SK-N-SH (cell line): ENCODE data around the gene ATP2B3. TPM values are rescaled to one million over a fixed set of nuclear protein-coding genes. Genes with fewer than 3 reads are reported as not detected.
A peak's percentile ranks its signal among the peaks of the same experiment; 100 is the strongest.

Experiments used
- CTCF ChIA-PET: fragments of 300-600, 350-600 bp; formaldehyde crosslinking; extraction: SDS; loops from one replicate; lab custom pipeline; 2021; lab: Yijun Ruan, JAX
- POLR2A ChIA-PET: fragments of 350-600 bp; sonication (Branson Sonifier 250); formaldehyde crosslinking; extraction: SDS; loops from one replicate; lab custom pipeline; 2020; ENCODE audit warnings: antibody characterized with exemption, inconsistent platforms; lab: Yijun Ruan, JAX
- DNase-seq: peaks from one replicate; pipeline ENCODE4 v3.0.0; 2012
- H2AFZ ChIP-seq: fragments of 200-600 bp; sonication (generic); 2 replicates; pipeline ENCODE4 v1.8.1; 2016; ENCODE audit warnings: antibody characterized with exemption, mild to moderate bottlenecking, low read depth
- H3F3A ChIP-seq: fragments of 200-600 bp; sonication (generic); replicated peaks from 2 replicates; pipeline ENCODE3; 2016; ENCODE audit warnings: antibody characterized with exemption, mild to moderate bottlenecking; ENCODE audit not compliant: insufficient read depth
- H3K27ac ChIP-seq, 2 experiments: fragments of 200-500 bp in 1 of 2; fragments of 200-600 bp in 1 of 2; sonication (Bioruptor generic) in 1 of 2; sonication (generic), shearing (Covaris generic) in 1 of 2; 2 replicates each; pipeline versions ENCODE4 v1.5.1 to v1.6.1; 2014 to 2016; ENCODE audit warnings: low read depth in 2 of 2, inconsistent platforms in 1 of 2, low read length in 1 of 2, mild to moderate bottlenecking in 1 of 2, mixed read lengths in 1 of 2
- H3K27me3 ChIP-seq: fragments of 200-600 bp; sonication (generic), shearing (Covaris generic); 2 replicates; pipeline ENCODE4 v1.6.1; 2016; ENCODE audit warnings: mixed run types; ENCODE audit not compliant: insufficient read depth
- H3K36me3 ChIP-seq, 2 experiments: fragments of 200-500 bp in 1 of 2; fragments of 200-600 bp in 1 of 2; sonication (Bioruptor generic) in 1 of 2; sonication (generic) in 1 of 2; replicated peaks in 1 of 2; 2 replicates each; pipeline versions ENCODE3 to v1.5.1; 2014 to 2016; ENCODE audit warnings: low read length in 1 of 2, mild to moderate bottlenecking in 1 of 2; ENCODE audit not compliant: insufficient read depth in 2 of 2, control insufficient read depth in 1 of 2
- H3K4me1 ChIP-seq, 2 experiments: fragments of 200-500 bp in 1 of 2; fragments of 200-600 bp in 1 of 2; sonication (Bioruptor generic) in 1 of 2; sonication (generic), shearing (Covaris generic) in 1 of 2; 2 replicates each; pipeline versions ENCODE4 v1.5.1 to v1.6.1; 2014 to 2016; ENCODE audit warnings: low read depth in 1 of 2, low read length in 1 of 2, mixed run types in 1 of 2; ENCODE audit not compliant: insufficient read depth in 2 of 2, control insufficient read depth in 1 of 2
- H3K4me2 ChIP-seq: fragments of 200-600 bp; sonication (generic), shearing (Covaris generic); 2 replicates; pipeline ENCODE4 v1.6.1; 2017; ENCODE audit warnings: mixed run types
- H3K4me3 ChIP-seq, 2 experiments: fragments of 200-500 bp in 1 of 2; fragments of 200-600 bp in 1 of 2; sonication (Bioruptor generic) in 1 of 2; sonication (generic), shearing (Covaris generic) in 1 of 2; 2 replicates each; pipeline versions ENCODE4 v1.5.1 to v1.8.1; 2014 to 2016; ENCODE audit warnings: low read depth in 2 of 2, inconsistent platforms in 1 of 2, low read length in 1 of 2, mild to moderate bottlenecking in 1 of 2, mixed read lengths in 1 of 2, moderate library complexity in 1 of 2
- H3K79me2 ChIP-seq: fragments of 200-600 bp; sonication (generic); 2 replicates; pipeline ENCODE4 v1.8.1; 2017; ENCODE audit warnings: mild to moderate bottlenecking; ENCODE audit not compliant: insufficient read depth
- H3K9ac ChIP-seq: fragments of 200-600 bp; sonication (generic); 2 replicates; pipeline ENCODE4 v1.6.1; 2017; ENCODE audit warnings: mixed run types
- H3K9me2 ChIP-seq: fragments of 200-600 bp; sonication (generic); 2 replicates; pipeline ENCODE4 v1.6.1; 2017; ENCODE audit warnings: mixed run types
- H3K9me3 ChIP-seq: fragments of 200-600 bp; sonication (generic); 2 replicates; pipeline ENCODE4 v1.6.1; 2017; ENCODE audit warnings: mixed run types, mild to moderate bottlenecking, moderate library complexity
- H4K20me1 ChIP-seq: fragments of 200-600 bp; sonication (generic); 2 replicates; pipeline ENCODE4 v1.6.1; 2017; ENCODE audit warnings: mild to moderate bottlenecking, mixed run types; ENCODE audit not compliant: insufficient read depth
- EZH2phosphoT487 ChIP-seq: fragments of 200-600 bp; sonication (generic); IDR thresholded peaks from 2 replicates; pipeline ENCODE4 v1.6.1; 2017; ENCODE audit warnings: low read depth, mixed run types, mild to moderate bottlenecking, antibody characterized with exemption, moderate library complexity, borderline replicate concordance
- GABPA ChIP-seq: IDR thresholded peaks from 2 replicates; pipeline ENCODE4 v1.4.0; 2012; ENCODE audit warnings: low read depth, mild to moderate bottlenecking
- RFX5 ChIP-seq: IDR thresholded peaks from 2 replicates; pipeline ENCODE4 v1.6.1; 2012; ENCODE audit warnings: mild to moderate bottlenecking, improper control_type of control experiment, low read length
- YY1 ChIP-seq: IDR thresholded peaks from 2 replicates; pipeline ENCODE4 v1.4.0; 2012; ENCODE audit warnings: low read depth, mild to moderate bottlenecking
- WGBS: methylation state at CpG from one replicate; pipeline ENCODE4 v1.1.6; 2017; ENCODE audit warnings: low lambda C conversion rate; 5-methylcytosine and 5-hydroxymethylcytosine counted together
- polyA plus RNA-seq, 3 experiments: library from polyadenylated mRNA; depleted of rRNA; stranded (reverse); fragments of >200 nt; gene quantifications; 2 replicates each; pipeline ENCODE4 v1.2.3, GENCODE V29; 2012
- TF ChIP-seq, protein P1 (sequence below): IDR thresholded peaks from 2 replicates; pipeline ENCODE4 v1.6.1; 2012; ENCODE audit warnings: mild to moderate bottlenecking, low read depth, low read length, moderate library complexity

Gene ATP2B3
- polyA plus RNA-seq (2012; rRNA removed), result 0.16 and 0.18 TPM in 2 replicates
- polyA plus RNA-seq (2012; cell fraction: cytosol; rRNA removed), result 0.06 and 0.41 TPM in 2 replicates
- 0.38 and 0.42 TPM in 2 replicates for polyA plus RNA-seq (2012; cell fraction: nucleus; rRNA removed)

DNA sequence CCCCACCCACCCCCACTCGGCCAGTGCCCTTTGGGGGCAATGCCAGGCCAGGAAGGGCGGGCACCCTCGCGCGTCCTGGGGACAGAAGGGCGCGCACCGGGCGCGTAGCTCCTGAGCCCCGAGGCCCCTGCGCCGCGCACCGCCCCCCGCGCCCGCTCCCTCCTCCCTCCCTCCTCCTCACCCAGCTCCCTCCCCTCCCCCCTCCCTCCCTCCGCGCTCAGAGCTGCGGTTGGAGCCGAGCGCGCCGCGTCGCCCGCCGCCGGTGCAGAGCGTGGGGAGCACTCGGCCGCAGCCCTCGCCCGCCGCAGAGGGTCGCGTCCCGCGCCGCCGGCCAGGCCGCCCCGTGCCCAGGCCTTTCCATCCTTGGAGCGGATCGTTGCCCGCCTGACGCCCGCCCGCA, at the start of gene ATP2B3:
Gene ATP2B3 (plus strand): TSS at position 220 of the 400 bp plus-strand sequence. CDS start 18,606 bp downstream, outside the sequence.
- no peaks in the 10 kb centered on the region for H4K20me1 ChIP-seq
- no peaks in the 10 kb centered on the region for H3K79me2 ChIP-seq
- peaks cover 0 to 25% of the 10 kb centered on the region in 2 experiments; a peak in 2 of 4 replicates for H3K4me1 ChIP-seq
- peaks cover 4% of the 10 kb centered on the region for H3F3A ChIP-seq
- H3K9me3 ChIP-seq, result no peaks in the 10 kb centered on the region
- H3K4me2 ChIP-seq, result no peak within 1 kb of the TSS
- H3K9me2 ChIP-seq, result no peaks in the 10 kb centered on the region
- H3K4me3 ChIP-seq, result peak within 1 kb of the TSS in 1 of 2 experiments; percentile 37; a peak in 2 of 4 replicates
- POLR2A ChIA-PET, result no interaction called here
- TF ChIP-seq RFX5, result no peak
- no peak for TF ChIP-seq YY1
- TF ChIP-seq, protein P1, sequence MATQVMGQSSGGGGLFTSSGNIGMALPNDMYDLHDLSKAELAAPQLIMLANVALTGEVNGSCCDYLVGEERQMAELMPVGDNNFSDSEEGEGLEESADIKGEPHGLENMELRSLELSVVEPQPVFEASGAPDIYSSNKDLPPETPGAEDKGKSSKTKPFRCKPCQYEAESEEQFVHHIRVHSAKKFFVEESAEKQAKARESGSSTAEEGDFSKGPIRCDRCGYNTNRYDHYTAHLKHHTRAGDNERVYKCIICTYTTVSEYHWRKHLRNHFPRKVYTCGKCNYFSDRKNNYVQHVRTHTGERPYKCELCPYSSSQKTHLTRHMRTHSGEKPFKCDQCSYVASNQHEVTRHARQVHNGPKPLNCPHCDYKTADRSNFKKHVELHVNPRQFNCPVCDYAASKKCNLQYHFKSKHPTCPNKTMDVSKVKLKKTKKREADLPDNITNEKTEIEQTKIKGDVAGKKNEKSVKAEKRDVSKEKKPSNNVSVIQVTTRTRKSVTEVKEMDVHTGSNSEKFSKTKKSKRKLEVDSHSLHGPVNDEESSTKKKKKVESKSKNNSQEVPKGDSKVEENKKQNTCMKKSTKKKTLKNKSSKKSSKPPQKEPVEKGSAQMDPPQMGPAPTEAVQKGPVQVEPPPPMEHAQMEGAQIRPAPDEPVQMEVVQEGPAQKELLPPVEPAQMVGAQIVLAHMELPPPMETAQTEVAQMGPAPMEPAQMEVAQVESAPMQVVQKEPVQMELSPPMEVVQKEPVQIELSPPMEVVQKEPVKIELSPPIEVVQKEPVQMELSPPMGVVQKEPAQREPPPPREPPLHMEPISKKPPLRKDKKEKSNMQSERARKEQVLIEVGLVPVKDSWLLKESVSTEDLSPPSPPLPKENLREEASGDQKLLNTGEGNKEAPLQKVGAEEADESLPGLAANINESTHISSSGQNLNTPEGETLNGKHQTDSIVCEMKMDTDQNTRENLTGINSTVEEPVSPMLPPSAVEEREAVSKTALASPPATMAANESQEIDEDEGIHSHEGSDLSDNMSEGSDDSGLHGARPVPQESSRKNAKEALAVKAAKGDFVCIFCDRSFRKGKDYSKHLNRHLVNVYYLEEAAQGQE, result no peak
- peak within 1 kb of the TSS in 1 of 2 experiments; percentile 11; a peak in 1 of 4 replicates for H3K27ac ChIP-seq
- H2AFZ ChIP-seq, result no peak within 1 kb of the TSS
- DNase-seq, result peak; percentile 80
- H3K9ac ChIP-seq, result no peak within 1 kb of the TSS
- WGBS, result no CpG with 5 or more reads among the region's 50 CpGs
- CTCF ChIA-PET, result interaction anchor here (1.0 to 4.3 kb wide), 2 partner anchors 11 to 22 kb away, joined by 6 to 23 read pairs; no protein-coding TSS in a partner anchor
- no peaks in the 10 kb centered on the region for H3K36me3 ChIP-seq
- H3K27me3 ChIP-seq, result peaks cover 25% of the 10 kb centered on the region; the same call in 1 of the 2 replicates

DNA sequence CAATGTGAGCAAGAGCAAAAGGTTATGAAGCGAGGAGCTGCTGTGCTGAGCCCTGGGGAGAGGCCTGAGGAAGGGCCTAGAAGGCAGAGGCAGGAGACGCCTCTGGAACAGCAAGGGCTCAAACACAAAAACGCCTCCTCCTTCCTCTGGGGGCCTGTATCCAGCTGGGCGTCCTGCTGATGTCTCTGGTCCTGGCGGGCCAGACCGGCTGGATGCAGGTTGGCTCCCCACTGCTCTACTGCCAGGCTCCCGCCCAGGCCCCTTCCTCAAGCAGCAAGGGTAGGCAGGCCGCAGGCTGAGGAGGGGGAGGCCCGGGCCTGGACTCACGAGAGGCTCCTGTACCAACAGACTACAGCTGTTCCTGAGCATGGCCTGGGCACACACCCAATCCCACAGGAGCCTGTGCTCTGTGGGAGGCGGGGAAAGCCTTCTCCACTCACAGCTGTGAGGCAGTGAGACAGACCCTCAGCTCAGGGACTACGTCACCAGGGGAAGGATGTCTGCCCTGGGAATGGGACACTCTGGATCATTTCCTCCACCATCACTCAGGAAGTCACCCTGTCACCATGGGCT, 49.3 kb upstream of the ATP2B3 start:
- no peak for DNase-seq
- Histone ChIP-seq H3K9me2 (no peaks in the 10 kb centered on the region), H3K4me2 (no peak overlapping the region), H3K9ac (no peak overlapping the region), H3K27ac (no peak overlapping the region), H3K79me2 (peaks cover 11% of the 10 kb centered on the region), H3K27me3 (no peaks in the 10 kb centered on the region; the same call in 1 of the 2 replicates), H2AFZ (no peak overlapping the region), H3K9me3 (no peaks in the 10 kb centered on the region), H3K4me1 (peaks cover 0 to 7% of the 10 kb centered on the region in 2 experiments; a peak in 1 of 4 replicates), H3F3A (no peaks in the 10 kb centered on the region), H3K4me3 (no peak overlapping the region), H3K36me3 (peaks cover 0 to 8% of the 10 kb centered on the region in 2 experiments), H4K20me1 (no peaks in the 10 kb centered on the region)
- CTCF ChIA-PET, result interaction anchor here (1.5 to 11.6 kb wide), 3 partner anchors 11 to 71 kb away, joined by 3 to 203 read pairs (median 6); no protein-coding TSS in a partner anchor
- TF ChIP-seq EZH2phosphoT487 (no peak), GABPA (no peak)
- WGBS, result 80% methylated on average over 1 of the region's 12 CpGs
- POLR2A ChIA-PET, result no interaction called here
